Loucy (cell line): ENCODE measurements around the gene PDXK.

Source experiments
- CTCF ChIP-seq: fragments of 200-600 bp; sonication (generic); conservative IDR thresholded peaks from 2 replicates; pipeline ENCODE4 v1.5.1; 2014; ENCODE audit warnings: mild to moderate bottlenecking, antibody characterized with exemption, low read length
- EZH2phosphoT487 ChIP-seq: fragments of 200-600 bp; IDR thresholded peaks from 2 replicates; pipeline ENCODE4 v1.6.1; 2018; ENCODE audit warnings: antibody characterized with exemption, mild to moderate bottlenecking, moderate library complexity, borderline replicate concordance

- TF ChIP-seq CTCF = no peak
- no peak for TF ChIP-seq EZH2phosphoT487
Observed at GRCh38 chr21:43792406-43792805, 73.5 kb downstream of the PDXK start.
